Measurements from ENCODE around the gene C5orf46. TPM values are rescaled to one million over a fixed set of nuclear protein-coding genes. Genes with fewer than 3 reads are reported as not detected.

The C5orf46 gene
- total RNA-seq, 1 donor from 2014 or later: not detected

- H3K36me3 Mint-ChIP-seq (ENCODE audit: insufficient read depth): no peaks in the 10 kb centered on the region
- no peaks in the 10 kb centered on the region for H3K9me3 Mint-ChIP-seq (ENCODE audit: low read depth)
- no peak for DNase-seq (ENCODE audit: low spot score, unreplicated experiment)
- peaks cover 7% of the 10 kb centered on the region for H3K27me3 Mint-ChIP-seq
- no peak for TF ChIP-seq CTCF (IDR thresholded peaks at IDR 0.05; ENCODE audit: unreplicated experiment)
- H3K27ac Mint-ChIP-seq: no peak overlapping the region
- H3K4me1 Mint-ChIP-seq (ENCODE audit: low read depth): peaks cover 5% of the 10 kb centered on the region
- no peak overlapping the region for H3K4me3 Mint-ChIP-seq (ENCODE audit: low read depth)
Measured at GRCh38 chr5:147882586-147883313, 23.6 kb downstream of the C5orf46 start.

- no peak for DNase-seq (ENCODE audit: low spot score, unreplicated experiment)
- no peaks in the 10 kb centered on the region for H3K36me3 Mint-ChIP-seq (ENCODE audit: insufficient read depth)
- H3K4me1 Mint-ChIP-seq (ENCODE audit: low read depth): peaks cover 12% of the 10 kb centered on the region
- peaks cover 10% of the 10 kb centered on the region for H3K27me3 Mint-ChIP-seq
- TF ChIP-seq CTCF (IDR thresholded peaks at IDR 0.05; ENCODE audit: unreplicated experiment): no peak
- no peaks in the 10 kb centered on the region for H3K9me3 Mint-ChIP-seq (ENCODE audit: low read depth)
- no peak overlapping the region for H3K27ac Mint-ChIP-seq
- H3K4me3 Mint-ChIP-seq (ENCODE audit: low read depth): no peak overlapping the region
Measured at GRCh38 chr5:147880487-147880886, 25.9 kb downstream of the C5orf46 start.

- Mint-ChIP-seq H3K27ac (no peak overlapping the region), H3K4me1 (ENCODE audit: low read depth) (peaks cover 13% of the 10 kb centered on the region), H3K4me3 (ENCODE audit: low read depth) (no peak overlapping the region), H3K9me3 (ENCODE audit: low read depth) (peaks cover 3% of the 10 kb centered on the region), H3K36me3 (ENCODE audit: insufficient read depth) (no peaks in the 10 kb centered on the region), H3K27me3 (peaks cover 14% of the 10 kb centered on the region)
- no peak for DNase-seq (ENCODE audit: low spot score, unreplicated experiment)
- no peak for TF ChIP-seq CTCF (IDR thresholded peaks at IDR 0.05; ENCODE audit: unreplicated experiment)
Measured at GRCh38 chr5:147879784-147880183, 26.6 kb downstream of the C5orf46 start.

- TF ChIP-seq CTCF (IDR thresholded peaks at IDR 0.05; ENCODE audit: unreplicated experiment): no peak
- Mint-ChIP-seq H3K27me3 (peaks cover 30% of the 10 kb centered on the region), H3K36me3 (ENCODE audit: insufficient read depth) (no peaks in the 10 kb centered on the region), H3K27ac (no peak within 1 kb of the TSS), H3K4me3 (ENCODE audit: low read depth) (no peak within 1 kb of the TSS), H3K4me1 (ENCODE audit: low read depth) (peaks cover 15% of the 10 kb centered on the region), H3K9me3 (ENCODE audit: low read depth) (peaks cover 5% of the 10 kb centered on the region)
- DNase-seq (ENCODE audit: low spot score, unreplicated experiment): no peak
Measured at GRCh38 chr5:147878066-147878759, 28.1 kb downstream of the C5orf46 start, which contains the start of gene SCGB3A2. TSS of gene SCGB3A2 (plus strand) at chr5:147878711. CDS start at chr5:147878804, 93 bp downstream.

GRCh38 chr5:147876626-147877025 is 29.7 kb downstream of the C5orf46 start:
- no peak for TF ChIP-seq CTCF (IDR thresholded peaks at IDR 0.05; ENCODE audit: unreplicated experiment)

More at GRCh38 chr5:147876626-147877025, 29.7 kb downstream of the C5orf46 start:
- Mint-ChIP-seq H3K27ac (no peak overlapping the region), H3K4me1 (ENCODE audit: low read depth) (peaks cover 13% of the 10 kb centered on the region), H3K27me3 (peaks cover 46% of the 10 kb centered on the region), H3K4me3 (ENCODE audit: low read depth) (no peak overlapping the region), H3K36me3 (ENCODE audit: insufficient read depth) (no peaks in the 10 kb centered on the region), H3K9me3 (ENCODE audit: low read depth) (peaks cover 5% of the 10 kb centered on the region)
- no peak for DNase-seq (ENCODE audit: low spot score, unreplicated experiment)

Measured in progenitor cell of endocrine pancreas (in vitro differentiated cells).